ENCODE measurements around the gene HACD4. TPM values are rescaled to one million over a fixed set of nuclear protein-coding genes. Genes with fewer than 3 reads are reported as not detected.

The HACD4 gene
- total RNA-seq: 1 to 10 TPM; 2.4 to 3.1 TPM

GRCh38 chr9:21031091-21031807 lies at the start of gene HACD4:
Gene HACD4 (minus strand): TSS chr9:21031640. CDS start chr9:21031590, 50 bp downstream.
- Histone ChIP-seq H3K27me3 (replicated peaks; ENCODE audit: insufficient read depth) (no peaks in the 10 kb centered on the region), H3K36me3 (no peaks in the 10 kb centered on the region), H3K4me3 (peak within 1 kb of the TSS; percentile 44 to 49), H3K27ac (peak within 1 kb of the TSS; percentile 66 to 72), H3K9me3 (no peaks in the 10 kb centered on the region), H3K4me1 (replicated peaks) (no peaks in the 10 kb centered on the region)
- intact Hi-C loops (cut with DNase I): loop anchor here (2.0 to 5.0 kb wide), 2 partner anchors 41 to 50 kb away; no protein-coding TSS in a partner anchor
- peak; percentile 31 for DNase-seq (ENCODE audit: low spot score)
- TF ChIP-seq CTCF (IDR thresholded peaks at IDR 0.05): no peak
- TF ChIP-seq POLR2AphosphoS5 (IDR thresholded peaks at IDR 0.05): no peak
- no peak for TF ChIP-seq POLR2A (IDR thresholded peaks at IDR 0.05)
- WGBS: 5% methylated on average over 41 of the region's 46 CpGs

GRCh38 chr9:21080793-21081192 lies 49.4 kb upstream of the HACD4 start:
- intact Hi-C loops (cut with DNase I): no loop called here
- H3K27ac ChIP-seq: no peak overlapping the region
- no peak for DNase-seq (ENCODE audit: low spot score)

GRCh38 chr9:21078702-21079101 lies 47.3 kb upstream of the HACD4 start:
- H3K4me1 ChIP-seq (replicated peaks): no peaks in the 10 kb centered on the region
- intact Hi-C loops (cut with DNase I): no loop called here
- H3K9me3 ChIP-seq: no peaks in the 10 kb centered on the region
- DNase-seq (ENCODE audit: low spot score): no peak
- H3K4me3 ChIP-seq: no peak overlapping the region
- no peak for TF ChIP-seq POLR2A (IDR thresholded peaks at IDR 0.05)
- WGBS: 100% methylated on average over 1 of the region's 1 CpG
- no peaks in the 10 kb centered on the region for H3K27me3 ChIP-seq (replicated peaks; ENCODE audit: insufficient read depth)
- no peaks in the 10 kb centered on the region for H3K36me3 ChIP-seq
- H3K27ac ChIP-seq: no peak overlapping the region

More at GRCh38 chr9:21080793-21081192, 49.4 kb upstream of the HACD4 start:
- Histone ChIP-seq H3K9me3 (no peaks in the 10 kb centered on the region), H3K27me3 (replicated peaks; ENCODE audit: insufficient read depth) (no peaks in the 10 kb centered on the region), H3K36me3 (no peaks in the 10 kb centered on the region), H3K4me1 (replicated peaks) (no peaks in the 10 kb centered on the region), H3K4me3 (no peak overlapping the region)
- WGBS: 97% methylated on average over 1 of the region's 1 CpG
- no peak for TF ChIP-seq POLR2A (IDR thresholded peaks at IDR 0.05)
- TF ChIP-seq POLR2AphosphoS5 (IDR thresholded peaks at IDR 0.05): no peak
- TF ChIP-seq CTCF (IDR thresholded peaks at IDR 0.05): no peak

GRCh38 chr9:21077781-21078180 lies 46.3 kb upstream of the HACD4 start, which contains the start of gene IFNB1:
Gene IFNB1 (minus strand): TSS chr9:21077942. CDS start chr9:21077869, 73 bp downstream.
- no peaks in the 10 kb centered on the region for H3K36me3 ChIP-seq
- no peaks in the 10 kb centered on the region for H3K9me3 ChIP-seq
- H3K4me3 ChIP-seq: no peak within 1 kb of the TSS
- intact Hi-C loops (cut with DNase I): no loop called here
- H3K27ac ChIP-seq: no peak within 1 kb of the TSS
- no peak for TF ChIP-seq CTCF (IDR thresholded peaks at IDR 0.05)
- TF ChIP-seq POLR2A (IDR thresholded peaks at IDR 0.05): no peak
- no peak for TF ChIP-seq POLR2AphosphoS5 (IDR thresholded peaks at IDR 0.05)
- DNase-seq (ENCODE audit: low spot score): no peak
- no peaks in the 10 kb centered on the region for H3K4me1 ChIP-seq (replicated peaks)
- 92% methylated on average over 3 of the region's 3 CpGs for WGBS
- H3K27me3 ChIP-seq (replicated peaks; ENCODE audit: insufficient read depth): no peaks in the 10 kb centered on the region

- no peak for DNase-seq (ENCODE audit: low spot score)
- WGBS: 62% methylated on average over 3 of the region's 3 CpGs
- Histone ChIP-seq H3K27me3 (replicated peaks; ENCODE audit: insufficient read depth) (no peaks in the 10 kb centered on the region), H3K36me3 (no peaks in the 10 kb centered on the region), H3K4me1 (replicated peaks) (no peaks in the 10 kb centered on the region), H3K27ac (no peak overlapping the region), H3K9me3 (no peaks in the 10 kb centered on the region), H3K4me3 (no peak overlapping the region)
- intact Hi-C loops (cut with DNase I): no loop called here
- TF ChIP-seq POLR2AphosphoS5 (IDR thresholded peaks at IDR 0.05): no peak
- no peak for TF ChIP-seq POLR2A (IDR thresholded peaks at IDR 0.05)
- TF ChIP-seq CTCF (IDR thresholded peaks at IDR 0.05): no peak
Measured at GRCh38 chr9:21075484-21075883, 44.0 kb upstream of the HACD4 start.
